HPDE6-E6E7 (cell line): ENCODE measurements around the gene KIAA1549.
A peak's percentile ranks its signal among the peaks of the same experiment; 100 is the strongest.

Experiments
- DNase-seq: peaks from one replicate; pipeline ENCODE4 v3.0.0; 2011; ENCODE audit warnings: missing footprints; ENCODE audit errors: extremely low spot score

KIAA1549 gene

DNA sequence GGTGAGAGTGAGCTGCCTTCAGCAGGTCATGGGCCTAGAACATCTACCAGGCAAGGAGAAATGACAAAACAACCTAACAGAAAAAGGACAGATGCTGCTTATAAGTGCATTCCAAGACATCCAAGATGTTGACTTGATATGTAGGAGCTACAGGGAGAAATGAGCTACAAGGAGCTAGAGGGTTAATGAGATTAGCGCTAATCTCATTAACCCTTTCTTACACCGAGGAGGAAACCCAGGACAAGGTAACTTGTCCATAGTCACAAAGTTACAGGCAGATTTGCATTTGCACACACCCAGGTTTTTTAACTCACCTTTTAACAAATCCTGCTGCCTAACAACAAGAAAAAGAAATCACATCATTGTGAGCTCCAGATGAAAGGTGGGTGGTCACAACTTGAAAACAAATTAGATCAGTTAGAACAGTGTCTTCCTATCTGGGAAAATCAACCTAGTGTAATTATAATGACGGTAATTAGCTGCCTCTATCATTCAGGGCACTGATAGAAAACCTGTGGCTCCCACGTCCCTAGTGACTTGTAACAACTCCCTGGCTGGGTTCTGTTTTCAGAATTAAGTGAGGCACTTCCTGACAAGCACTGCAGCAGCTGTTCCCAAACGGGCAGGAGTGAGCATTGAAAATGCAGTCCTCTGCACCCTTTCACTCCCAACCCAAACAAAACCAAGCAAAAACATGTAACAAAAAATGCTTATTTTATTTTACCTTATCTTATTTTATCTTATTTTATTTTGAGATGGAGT, 5.7 kb downstream of the KIAA1549 start:
- DNase-seq: no peak

DNA sequence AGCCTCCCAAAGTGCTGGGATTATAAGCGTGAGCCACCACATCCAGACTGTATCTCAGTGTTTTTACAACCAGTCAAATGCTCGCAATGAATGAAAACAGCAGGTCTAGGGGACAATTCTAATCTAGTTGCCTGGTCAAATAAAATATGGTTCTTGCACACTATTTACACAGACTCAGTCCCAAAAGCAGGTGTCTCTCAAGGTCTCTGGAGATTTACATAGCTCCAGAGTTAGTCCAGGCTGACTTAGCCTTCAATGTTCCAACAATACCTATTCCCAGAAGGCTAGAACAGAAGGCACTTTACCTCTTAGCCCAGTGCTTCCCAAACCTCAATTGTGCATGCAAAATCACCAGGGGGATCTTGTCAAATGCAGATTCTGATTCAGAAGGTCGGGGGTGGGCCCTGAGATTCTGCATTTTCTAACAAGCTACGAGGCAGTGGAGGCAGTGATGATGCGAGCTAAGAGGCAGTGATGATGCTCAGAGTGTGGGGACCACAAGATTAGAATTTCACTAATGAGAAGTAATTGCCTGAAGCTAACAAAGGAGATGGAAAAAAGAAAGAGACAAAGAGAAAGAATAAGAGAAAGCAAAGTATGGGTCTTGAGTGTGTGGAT, 6.4 kb downstream of the KIAA1549 start:
- no peak for DNase-seq

DNA sequence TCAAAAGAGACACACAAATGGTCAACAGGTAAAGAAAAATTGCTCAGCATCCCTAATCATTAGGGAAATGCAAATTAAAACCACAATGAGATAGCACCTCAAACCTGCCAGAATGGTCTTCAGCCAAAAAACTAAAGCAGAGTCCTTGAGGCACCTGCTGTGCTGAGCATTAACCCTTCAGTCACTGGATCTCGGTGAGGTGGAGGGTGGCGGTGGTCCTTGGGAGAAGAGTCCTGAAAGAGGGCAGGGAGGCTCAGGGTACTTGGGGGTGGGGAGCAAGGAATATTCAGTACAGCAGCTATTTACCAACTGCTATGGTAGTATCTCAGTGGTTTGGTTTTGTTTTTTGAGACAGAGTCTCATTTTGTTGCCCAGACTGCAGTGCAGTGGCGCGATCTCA, 7.1 kb downstream of the KIAA1549 start:
- DNase-seq: no peak

DNA sequence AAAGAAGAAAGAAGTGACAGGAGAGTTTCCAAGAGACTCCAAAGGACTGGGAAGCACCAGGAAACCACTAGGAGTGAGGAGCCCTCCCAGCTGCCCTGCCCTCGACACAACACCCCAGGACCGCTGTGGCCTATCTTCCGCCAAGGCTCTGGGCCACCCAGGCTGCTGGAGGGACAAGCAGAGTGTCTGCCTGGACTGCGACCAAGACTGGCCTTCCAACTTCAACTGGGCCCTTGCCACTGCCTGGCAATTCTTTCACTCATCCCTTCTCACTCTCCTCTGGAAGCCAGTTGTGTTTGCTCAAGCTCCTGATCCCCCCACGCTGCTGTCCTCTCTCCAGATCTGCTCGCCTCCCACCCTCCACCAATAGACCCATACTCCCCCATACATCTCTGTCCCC, 10.2 kb downstream of the KIAA1549 start:
- no peak for DNase-seq

DNA sequence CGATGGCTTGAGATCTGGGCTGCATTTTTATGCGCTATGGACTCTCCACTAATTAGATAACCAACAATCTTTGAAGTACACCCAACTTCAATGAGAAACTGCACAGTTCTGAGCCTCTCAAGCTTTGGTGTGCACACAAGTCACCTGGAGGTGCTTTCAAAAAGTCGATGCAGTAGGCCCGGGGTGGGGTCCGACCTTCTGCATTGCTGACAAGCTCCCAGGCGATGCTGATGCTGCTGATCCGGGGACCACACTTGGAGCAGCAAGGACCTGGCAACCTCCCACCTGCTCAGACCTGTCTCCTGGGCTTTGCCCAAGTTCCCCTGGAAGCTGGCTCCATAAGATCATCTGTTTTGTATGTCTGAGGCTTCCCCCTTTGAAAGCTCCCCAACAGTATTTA, 10.7 kb downstream of the KIAA1549 start:
- no peak for DNase-seq

DNA sequence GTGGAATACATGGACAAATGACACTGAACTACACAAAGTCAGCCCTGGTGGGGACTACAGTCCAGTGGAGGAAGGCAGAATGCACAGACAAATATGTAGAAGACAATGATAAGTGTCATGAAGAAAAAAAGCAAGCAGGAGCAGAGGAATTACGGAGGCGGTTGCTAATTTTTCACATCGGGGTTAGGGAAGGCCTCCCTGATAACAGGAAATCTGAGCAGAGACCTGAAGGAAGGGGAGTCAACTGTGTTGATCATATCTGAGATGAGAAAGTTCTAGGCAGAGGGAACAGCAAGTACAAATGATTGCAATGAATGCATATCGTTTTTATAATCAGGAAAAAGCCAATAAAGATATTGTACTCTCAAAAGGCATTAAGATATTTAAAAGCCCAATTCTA, 14.0 kb downstream of the KIAA1549 start:
- DNase-seq: no peak

DNA sequence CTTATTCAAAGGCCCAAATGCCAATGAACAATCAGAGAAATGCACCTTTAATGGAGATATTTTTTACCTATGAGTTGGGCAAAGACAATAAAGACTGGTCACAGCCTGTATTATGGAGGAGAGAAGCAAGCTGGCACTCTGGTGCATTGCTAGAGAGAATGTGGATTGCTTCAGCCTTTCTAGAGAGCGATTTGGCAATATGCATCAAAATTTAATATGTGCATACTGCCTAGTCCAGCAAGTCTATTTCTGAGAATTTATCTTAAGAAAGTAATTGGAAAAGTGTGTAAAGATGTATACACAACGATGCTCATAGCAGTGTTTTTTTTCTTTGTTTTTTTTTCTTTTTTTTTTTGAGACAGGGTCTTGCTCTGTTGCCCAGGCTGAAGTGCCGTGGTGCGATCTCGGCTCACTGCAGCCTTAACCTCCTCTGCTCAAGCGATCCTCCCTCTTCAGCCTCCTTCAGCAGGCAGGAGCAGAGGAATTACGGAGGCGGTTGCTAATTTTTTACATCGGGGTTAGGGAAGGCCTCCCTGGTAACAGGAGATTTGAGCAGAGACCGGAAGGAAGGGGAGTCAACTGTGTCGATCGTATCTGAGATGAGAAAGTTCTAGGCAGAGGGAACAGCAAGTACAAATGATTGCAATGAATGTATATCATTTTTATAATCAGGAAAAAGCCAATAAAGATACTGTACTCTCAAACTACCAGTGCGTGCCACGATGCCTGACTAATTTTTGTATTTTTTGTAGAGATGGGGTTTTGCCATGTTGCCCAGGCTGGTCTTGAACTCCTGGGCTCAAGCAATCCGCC, 16.4 kb downstream of the KIAA1549 start:
- DNase-seq: no peak

DNA sequence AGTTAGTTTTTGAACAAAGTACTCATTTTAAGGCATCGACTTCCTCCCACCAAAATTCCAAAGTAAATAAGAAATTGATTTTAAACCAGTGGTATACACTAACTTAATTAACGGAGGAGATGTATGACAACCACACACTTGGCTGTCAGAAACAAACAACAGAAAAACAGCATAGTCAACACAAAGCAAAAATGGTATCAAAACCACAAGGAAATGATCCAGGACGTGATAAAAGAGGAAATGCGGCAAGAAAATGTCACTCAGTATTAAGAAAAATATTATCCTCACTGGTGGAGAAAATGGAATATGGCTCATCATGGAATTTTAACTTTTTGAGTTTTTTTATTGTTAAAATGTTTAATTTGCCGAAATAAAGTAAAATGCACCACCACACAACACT, 17.5 kb downstream of the KIAA1549 start:
- DNase-seq: no peak

DNA sequence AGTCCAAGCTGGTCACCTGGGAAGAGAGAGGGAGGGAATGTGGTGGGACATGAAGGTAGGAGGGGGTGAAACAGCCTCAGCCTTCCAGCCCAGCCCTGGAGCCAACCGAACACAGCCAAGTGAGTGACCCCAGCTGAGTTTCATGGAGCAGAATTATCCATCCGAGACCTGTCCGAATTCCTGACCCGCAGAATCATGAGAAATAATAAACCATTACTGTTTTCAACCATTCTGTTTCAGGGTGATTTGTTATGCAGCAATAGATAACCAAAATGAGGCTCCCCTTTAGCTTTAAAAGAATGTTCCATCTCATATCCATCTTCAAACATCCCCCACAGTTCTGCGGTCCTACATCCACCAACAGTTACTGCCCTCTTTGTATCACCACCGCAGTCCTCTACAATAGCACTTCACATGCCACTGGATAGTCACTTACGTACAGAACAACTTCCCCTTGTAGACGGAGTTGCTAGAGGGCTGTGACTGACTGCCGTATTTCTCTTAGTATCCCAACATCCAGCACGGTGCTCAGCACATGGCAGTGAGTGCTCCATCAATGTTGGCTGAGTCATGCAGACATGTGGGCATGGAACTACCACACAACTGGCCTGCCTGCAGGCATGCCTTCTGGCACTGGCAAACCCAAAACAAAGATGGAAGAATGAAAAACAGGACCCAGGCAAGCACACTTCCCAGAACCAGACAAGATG, 18.5 kb downstream of the KIAA1549 start:
- DNase-seq: no peak

DNA sequence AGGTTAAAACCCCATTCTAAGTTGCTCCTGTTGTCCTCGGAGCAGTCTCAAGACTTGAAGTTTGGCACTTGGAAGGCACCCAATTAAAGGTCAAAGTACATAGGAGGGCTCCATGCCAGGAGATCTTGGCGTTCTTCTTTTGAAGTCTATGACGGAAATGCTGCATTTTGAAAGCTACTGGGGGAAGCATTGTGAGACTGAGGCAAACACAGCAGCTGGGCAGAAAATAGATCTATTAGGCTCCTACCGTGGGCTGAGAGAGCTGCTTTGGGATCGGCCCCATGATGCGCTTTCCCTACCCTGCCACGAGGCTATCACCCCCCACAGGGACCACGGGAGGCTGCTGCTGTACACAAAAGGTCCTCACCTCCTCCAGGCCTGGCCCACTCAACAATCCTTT, 20.0 kb downstream of the KIAA1549 start:
- no peak for DNase-seq

DNA sequence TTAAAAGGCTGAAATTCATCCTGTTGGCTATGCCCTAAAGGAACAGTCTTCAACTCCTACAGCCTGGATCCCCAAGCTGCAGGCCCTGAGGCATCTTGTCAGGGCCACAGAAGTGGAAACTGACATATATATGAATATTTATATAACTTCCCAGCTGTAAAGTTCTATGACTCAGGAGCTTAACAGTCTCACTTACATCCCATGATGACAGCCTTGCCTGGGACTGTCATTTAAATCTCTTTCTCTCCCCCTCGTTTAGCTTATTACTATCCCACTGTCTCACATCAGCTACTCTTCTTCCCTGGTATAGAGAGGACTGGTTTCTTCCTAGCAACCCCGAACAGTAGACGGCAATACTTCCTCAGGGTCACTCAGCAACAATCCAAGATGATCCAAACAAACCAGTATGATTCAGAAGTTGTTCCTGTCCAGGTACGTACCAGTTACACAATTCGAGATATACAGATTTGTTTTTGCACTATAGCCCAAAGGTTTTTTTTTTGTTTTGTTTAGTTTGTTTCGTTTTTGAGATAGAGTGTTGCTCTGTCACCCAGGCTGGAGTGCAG, 22.7 kb downstream of the KIAA1549 start:
- peak; percentile 55 for DNase-seq

DNA sequence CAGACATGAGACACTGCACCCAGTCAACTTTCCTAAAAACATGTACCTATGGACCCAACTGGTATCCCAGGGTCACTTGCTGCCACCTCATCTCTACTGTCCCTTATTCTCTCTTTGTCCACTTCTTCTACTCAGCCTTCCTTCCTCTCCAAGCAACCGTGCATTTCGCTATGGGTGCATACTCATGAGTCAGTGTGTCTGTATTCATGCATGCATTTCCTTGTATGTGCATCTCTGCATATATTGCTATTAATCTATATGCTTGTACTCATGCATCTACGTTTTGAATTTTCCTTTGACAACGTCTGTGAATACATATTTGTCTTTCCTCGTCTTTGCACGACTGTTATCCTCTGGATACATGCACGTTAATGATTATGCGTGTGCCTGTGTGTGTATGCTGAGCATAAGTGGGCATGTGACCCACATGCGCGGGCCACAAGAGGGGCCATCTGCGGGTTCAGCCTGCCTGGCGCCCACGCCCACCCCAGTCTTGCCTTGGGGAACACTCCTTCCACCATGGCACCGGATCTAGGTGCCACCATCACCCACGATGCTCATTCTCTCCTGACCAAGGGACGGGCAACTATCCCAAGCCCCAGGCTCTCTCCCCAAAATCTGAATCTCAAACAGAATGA, 23.3 kb downstream of the KIAA1549 start:
- DNase-seq: no peak

DNA sequence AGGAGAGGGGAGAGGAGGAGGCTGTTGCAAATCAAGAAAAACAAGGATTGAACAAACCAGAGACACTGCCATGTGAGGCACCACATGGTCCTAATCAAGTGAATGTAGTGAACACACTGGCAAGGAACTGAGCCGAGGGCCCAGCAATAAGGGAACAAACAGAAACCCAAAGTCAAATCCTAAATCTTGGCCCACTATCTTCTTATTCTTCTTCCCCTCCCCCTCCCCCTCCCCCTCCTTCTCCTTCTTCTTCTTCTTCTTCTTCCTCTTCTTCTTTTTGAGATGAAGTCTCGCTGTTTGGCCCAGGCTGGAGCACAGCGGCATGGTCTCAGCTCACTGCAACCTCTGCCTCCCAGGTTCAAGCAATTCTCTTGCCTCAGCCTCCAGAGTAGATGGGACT, 24.0 kb downstream of the KIAA1549 start:
- no peak for DNase-seq

DNA sequence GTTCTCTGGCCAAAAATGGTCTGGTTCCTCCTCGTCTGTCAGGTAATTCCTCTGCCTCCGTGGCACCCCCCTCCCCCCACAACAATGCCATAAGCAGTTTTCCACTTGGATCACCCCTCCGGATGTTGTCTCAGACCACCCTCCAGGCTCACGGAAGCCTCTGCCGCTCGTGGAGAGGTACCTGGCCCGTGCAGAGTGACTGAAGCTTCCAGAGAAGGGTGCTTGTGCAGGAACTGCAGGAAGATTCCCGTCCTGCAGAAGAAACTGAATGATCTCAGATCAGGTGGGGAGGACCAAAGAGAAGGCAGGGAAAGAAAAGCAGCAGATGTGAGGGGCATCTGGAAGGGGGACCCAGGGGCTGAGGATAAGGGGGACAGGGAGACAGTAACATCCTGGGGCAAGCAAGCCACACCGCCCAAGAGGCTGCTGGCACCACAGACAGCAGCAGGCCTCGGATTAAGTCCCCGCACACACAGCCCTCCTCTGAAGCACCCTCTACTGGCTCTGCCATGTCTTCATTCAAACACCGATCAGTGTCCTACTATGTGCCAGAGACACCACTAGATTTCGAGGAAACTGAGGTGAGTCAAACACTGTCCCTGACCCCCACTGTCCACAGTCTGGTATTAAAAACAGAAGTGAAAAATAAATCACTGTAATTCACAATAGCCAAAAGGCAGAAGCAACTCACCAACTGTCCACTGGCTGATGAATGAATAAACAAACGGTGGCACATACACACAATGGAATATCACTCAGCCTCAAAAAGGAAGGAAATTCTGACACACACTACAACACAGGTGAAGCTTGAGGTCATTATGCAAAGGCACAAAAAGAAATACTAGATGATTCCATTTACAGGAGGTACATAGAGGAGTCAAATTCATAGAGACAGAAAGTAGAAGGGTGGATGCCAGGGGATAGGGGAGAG, 26.4 kb downstream of the KIAA1549 start:
- DNase-seq: no peak

DNA sequence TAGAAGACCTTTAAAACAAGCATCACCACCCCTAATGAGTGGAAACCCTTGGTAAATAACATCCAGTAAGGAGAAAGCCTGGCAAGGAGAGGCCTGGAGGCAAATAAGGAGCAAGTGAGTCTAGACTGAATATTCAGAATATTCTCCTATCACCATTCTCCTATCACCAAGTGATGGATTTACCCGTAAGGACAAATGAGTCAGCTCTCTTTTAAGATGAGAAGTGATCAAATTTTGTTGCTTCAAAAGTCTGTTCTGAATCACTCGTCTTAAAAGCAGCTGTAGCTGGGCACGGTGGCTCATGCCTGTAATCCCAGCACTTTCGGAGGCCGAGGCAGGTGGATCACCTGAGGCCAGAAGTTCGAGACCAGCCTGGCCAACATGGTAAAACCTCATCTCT, 28.4 kb downstream of the KIAA1549 start:
- DNase-seq: no peak

DNA sequence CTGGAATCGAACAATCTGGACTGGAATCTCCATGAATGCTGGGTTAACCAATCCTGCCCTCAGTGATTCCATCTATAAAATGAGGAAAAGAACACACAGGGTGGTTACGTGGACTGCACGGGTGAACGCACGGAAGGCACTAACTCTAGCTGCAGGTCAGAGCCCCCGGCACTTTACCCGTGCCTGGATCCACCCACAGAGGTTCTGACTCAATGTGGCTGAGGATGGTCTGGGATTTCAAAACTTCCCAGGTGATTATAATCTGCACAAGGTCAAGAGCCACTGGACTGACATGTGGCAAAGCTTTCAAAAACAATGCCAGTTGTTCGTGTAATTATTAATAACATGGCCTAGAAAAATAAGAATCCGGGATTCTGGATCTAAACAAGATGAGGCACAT, 29.2 kb downstream of the KIAA1549 start:
- no peak for DNase-seq

DNA sequence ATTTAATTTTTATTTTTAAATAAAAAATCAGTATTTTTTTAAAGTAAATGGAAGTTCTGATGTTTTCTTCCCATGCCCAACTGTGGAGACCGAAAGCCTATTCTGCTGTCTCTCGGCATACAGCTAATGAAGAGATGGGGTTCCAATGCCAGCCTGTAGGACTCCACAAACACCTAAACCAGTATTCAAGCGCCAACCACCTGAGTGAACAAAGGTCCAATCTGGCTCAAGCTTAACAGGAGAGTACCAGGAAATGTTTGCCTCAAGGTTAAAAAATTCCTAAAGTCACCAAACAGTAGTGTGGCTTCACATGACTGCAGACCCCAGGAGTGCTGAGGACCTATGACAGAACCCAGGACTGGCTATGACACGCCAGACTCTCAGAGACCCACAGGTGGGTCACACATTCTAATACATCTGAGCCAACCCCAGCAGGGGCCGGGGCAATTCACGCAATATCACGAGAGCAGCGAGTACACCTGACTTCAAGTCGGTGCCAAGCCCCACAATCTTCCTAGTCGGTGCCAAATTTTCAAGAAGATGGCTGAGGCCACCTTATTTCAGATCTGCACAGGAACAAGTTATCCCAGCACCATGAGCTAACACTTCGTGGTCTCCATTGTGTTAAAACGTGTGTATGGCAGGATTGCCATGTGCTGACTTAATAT, 31.6 kb downstream of the KIAA1549 start:
- no peak for DNase-seq

DNA sequence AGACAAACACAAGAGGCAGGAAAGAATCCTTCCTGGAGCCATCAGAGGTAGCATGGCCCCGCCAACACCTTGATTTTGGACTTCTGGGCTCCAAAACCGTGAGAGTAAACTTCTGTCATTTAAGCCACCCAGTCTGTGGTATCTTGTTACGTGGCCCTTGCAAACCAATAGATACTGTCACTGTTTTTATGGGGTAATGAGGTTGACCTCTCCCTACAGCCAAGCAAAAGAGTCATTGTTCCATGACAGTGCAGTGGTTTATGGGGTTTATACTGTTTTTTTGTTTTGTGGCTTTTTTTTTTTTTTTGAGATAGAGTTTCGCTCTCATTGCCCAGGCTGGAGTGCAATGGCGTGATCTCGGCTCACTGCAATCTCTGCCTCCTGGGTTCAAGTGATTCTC, 32.8 kb downstream of the KIAA1549 start:
- DNase-seq: no peak

DNA sequence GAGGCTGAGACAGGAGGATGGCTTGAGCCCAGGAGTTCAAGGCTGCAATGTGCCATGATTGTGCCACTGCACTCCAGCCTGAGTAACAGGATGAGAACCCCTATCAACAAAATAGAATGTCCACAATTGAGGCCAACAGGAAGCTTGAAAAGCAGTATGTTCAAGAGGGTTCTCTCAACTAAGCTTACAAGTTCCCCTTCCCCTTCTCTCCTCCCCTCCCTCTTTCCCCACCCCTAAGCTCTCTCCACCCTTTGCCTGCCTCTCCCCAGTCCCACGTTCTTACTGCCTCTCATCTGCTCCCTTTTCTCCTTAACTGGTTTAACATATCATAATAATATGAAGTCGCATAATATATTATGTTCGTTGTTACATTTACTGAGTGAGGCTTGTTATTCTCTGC, 35.4 kb downstream of the KIAA1549 start:
- no peak for DNase-seq

DNA sequence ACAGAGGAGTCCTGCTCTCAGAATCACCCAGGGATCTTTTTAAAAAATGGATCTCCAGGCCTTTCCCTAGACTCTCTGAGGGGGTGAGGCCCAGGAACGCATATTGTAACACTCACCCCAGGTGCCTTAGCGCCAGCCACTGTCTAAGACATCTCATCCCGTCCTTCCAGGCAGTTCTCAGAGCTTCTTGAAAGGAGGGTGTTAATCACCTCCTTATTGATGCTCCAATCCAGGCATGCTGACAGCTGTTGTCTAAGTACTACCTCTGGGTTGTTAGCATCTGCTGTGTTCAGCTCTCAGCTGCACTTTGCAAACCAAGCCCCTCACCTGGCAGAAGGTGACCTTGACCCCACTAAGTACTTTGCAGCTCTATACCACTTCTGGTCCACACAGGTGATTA, 36.0 kb downstream of the KIAA1549 start:
- DNase-seq: no peak
